NCI-H524 treated with DMSO at 0.1 percent for 48 hours (cell line): ENCODE results near the gene GPR32.
"Not testable (repeated sequence)": the region's sequence is repeated elsewhere in the genome, so short reads cannot be mapped to it uniquely, and the experiment has no call there.

Experiments used
- DNase-seq: peaks from one replicate; lab custom pipeline; 2025; lab: John Stamatoyannopoulos, UW

GPR32 gene

DNA sequence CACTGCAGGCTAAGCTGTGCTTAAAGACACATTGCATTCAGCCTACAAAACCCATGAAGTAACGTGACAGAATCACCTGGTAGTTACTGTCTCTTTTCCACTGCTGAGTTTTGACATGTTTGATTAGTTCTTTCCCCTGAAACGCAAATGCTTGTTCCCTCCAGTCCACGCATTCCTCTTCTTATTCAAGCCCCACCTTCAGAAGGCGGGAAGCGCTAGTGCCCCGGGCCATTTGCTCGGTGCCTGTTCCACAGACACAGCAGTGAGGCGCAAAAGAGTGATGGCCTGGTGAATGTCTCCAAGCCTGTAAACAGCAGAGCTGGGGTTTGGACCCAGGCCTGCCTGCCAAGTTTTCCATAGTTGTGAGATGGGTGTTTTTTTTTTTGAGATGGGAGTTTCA, 30.8 kb downstream of the GPR32 start:
- DNase-seq, result no peak

DNA sequence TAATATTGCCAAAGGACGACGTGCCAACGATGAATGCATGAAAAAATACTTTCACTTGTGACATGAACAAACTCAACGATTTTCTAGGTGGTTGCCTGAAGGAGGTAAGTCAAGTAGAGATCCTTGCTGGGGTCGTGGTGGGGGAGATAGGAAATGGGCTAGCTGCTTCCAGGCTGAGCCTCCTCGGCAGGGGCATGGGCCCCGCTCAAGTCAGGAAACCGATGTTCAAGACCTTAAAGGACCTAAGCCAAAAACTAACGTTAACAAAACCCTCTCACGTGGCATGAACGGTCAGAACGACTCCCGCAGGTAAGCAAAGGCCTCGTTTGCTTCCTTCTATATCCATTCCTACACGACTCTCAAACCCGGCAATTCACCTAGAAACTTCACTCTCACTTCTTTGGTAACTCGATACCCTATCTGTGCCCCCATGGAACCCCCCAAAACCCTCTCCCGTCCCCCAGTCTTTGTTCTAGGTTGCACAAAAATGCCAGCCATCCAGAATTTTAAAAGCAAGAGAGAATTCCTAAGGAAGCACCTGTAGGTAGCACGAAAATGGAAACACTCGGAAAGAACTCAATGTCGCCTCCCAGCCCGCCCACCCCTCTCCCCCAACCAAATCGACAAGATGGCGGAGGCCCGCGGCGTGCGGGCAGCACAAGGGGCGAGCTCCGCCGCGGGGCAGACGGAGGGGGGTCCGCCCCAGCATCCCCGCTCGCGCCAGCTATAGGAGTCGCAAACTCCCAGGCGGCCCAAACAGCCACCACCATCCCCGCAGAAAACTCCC, 33.6 kb downstream of the GPR32 start:
- no peak for DNase-seq

DNA sequence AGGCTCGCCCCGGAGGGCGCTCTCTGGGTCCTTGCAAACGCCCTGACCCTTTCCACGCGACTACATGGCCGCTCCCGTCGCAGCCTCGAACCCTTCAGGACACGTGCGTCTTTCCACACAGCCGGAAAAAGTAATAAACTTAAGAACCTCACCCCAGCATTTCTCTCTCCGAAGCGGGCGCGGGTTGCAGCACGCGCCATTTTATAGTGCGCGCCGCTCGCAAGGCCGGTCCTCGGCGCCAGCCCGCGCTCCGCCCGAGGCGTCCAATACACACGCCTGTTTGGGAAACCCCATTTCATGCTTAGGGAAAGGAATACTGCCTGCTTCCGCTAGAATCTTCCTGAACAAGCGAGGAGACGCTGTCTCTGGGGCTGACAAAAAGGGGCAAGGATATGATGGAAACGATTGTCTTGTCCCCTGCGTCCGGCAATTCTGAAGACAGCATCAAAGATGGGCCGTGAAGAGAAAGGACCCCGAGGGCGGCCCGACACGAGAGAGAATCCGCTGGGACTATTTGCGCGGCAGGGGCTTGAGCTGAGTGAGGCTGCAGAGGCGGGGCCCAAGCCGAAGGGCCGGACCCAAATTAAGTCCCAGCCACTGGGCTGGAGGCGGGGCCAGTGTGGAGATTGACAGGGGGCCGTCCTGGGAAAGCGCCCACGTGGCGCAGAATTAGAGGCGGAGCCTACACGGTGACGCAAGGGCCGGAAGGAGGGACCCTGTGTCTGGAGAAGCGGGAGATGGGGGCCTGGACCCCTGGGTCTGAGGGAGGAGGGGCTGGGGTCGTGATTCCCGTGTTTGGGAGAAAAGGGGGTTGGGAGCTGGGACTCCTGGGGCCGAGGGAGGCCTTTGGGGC, 34.4 kb downstream of the GPR32 start:
- DNase-seq, result peak; percentile 92

DNA sequence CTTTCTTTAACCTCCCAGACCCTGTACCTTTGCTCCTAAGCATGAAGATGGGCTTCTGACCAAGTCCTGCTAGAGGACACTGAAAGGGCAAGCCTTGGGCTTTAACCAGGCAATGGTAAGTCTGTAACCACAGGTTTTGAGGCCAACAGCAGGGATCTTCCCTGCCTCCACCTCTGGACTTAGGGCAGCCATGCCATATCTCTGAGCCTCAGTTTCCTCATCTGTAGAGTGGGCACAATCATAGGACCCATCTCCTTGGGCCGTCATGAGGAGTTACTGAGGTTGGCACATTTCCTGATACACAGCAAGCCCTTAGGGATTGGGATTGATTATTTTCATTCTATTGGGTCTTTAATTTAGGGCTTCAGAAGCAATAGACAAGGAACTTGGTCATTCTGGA, 38.6 kb downstream of the GPR32 start:
- no peak for DNase-seq

DNA sequence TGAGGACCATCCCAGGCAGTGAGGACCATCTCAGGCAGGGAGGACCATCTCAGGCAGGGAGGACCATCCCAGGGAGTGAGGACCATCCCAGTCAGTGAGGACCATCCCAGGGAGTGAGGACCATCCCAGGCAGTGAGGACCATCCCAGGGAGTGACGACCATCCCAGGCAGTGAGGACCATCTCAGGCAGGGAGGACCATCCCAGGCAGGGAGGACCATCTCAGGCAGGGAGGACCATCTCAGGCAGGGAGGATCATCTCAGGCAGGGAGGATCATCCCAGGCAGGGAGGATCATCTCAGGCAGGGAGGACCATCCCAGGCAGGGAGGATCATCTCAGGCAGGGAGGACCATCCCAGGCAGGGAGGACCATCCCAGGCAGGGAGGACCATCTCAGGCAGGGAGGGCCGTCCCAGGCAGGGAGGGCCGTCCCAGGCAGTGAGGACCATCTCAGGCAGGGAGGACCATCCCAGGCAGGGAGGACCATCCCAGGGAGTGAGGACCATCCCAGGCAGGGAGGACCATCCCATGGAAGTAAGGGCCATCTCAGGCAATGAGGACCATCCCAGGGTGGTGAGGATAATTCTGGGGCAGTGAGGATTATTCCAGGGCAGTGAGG, 41.5 kb downstream of the GPR32 start:
- DNase-seq, result not testable (repeated sequence)

DNA sequence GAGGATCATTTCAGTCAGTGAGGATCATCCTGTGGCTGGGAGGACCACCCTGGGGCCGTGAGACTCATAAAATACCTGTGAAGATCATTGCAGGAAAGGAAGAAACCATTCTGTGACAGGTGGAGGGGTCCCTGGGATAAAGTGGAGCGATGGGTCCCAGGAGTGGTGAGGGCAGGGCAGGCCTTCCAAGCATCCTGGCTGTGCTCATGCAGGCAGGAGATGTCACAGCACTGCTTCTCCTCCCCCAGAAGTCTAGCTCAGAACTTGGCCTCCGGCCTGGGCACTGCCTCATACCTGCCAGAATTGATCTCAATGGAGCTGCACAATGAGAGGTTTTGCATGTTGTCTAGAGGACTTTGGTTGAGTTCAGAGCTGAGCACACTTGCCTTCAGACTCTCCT, 42.2 kb downstream of the GPR32 start:
- no peak for DNase-seq

DNA sequence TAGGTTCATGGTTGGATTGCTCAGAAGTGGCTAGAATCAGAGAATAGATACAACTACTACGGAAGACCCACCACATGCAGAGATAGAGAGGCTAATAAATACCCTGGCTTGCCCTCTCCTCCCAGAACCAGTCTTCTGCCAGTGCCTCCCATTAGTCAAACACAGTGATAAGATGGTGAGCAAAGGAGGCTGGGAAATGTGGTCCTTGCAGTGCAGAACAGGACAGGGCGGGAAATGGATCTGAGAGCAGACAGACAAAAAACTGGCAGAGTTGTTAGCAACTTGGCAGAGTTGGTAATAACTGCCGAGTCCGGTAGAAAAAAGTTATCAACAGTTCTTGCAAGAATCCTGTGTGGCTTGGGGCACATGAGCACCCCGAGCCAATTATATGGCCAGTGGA, 44.6 kb downstream of the GPR32 start:
- DNase-seq, result no peak

DNA sequence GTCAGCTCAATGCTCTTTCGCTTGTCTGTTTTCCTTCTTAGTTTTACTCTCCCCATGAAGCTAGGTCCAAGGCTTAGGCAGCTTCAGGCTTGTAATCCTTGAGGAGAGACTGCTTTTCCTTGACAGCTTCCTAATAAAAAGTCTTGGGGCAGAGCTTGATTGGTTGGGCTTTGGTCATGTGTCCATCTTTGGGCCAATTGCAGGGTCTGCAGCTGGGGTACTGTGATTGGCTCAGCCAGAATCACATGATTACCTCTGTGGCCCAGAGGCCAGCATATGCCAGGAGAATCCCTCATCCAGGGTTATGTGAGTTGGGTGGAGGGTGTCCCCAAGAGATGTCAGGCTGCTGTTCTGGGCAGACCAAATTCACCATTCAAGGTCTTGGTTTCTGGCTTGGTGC, 45.2 kb downstream of the GPR32 start:
- DNase-seq, result no peak

DNA sequence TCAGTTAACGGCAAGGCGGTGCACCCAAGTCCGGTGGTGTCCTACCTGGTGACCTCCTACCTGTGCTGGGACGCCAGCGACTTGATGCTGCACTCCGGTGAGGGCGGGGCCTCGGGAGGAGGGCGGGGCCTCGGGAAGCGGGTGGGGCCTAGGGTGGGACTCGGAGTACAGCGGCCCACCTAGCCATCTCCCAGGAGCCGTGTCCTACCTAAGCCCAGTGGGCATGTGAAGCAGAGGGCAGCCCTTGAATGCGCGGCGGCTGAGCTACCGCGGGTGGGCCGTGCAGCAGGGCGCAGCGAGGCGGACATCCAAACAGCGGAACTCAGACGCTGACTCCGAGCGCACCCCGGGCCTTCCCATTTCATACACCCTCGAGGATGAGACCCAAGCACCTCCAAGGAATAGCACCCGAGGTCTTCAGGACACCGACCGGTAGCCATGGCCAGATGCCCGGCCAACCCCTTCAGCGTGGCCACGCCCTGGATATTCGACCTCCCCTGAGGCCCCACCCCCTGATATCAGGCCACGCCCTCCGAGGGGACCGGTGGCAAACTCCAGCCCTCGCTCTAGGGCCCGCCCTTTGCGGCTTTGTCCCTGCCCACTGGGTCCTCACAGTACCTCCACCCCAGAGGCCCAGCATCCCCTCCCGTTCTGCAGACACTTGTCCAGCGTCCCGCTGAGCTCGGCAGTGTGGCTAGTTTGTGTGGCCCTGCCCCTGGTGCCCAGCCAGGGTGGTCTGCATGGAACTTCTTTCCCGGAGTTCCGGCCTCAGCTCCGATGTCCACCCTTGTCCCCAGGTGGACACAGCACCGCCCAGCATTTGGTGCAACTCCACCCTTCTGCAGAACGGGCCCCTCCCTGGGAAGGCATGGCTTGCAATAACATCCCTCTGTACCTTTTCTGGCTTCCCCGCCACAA, 47.9 kb downstream of the GPR32 start:
- DNase-seq, result no peak

DNA sequence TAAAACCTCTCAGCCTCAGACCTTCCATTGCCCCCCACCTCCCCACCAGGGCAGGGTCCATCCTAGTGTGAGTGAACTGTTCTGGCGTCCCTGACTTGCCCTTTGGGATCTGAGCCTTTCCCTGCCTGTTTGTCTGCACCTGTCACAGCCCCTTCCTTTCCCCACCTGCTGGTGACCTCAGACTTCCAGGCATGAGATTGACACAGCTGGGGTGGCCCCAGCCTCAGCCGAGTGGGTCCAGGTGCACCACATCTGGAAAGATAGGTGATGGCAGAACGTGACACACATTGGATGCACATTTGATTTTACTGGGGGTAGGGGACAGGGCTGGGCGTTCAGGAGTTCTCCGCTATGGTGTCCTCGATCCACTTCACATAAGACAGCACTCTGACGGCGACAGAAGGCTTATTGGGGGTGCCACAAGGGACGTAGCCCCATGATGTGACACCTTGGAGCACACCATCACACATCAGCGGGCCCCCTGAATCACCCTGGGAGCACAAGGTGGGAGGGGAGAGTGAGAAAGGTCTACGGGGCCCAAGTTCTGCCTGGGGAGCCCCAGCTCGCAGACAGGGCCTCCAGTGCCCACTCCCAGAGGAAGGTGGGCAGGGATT, 48.7 kb downstream of the GPR32 start:
- no peak for DNase-seq

DNA sequence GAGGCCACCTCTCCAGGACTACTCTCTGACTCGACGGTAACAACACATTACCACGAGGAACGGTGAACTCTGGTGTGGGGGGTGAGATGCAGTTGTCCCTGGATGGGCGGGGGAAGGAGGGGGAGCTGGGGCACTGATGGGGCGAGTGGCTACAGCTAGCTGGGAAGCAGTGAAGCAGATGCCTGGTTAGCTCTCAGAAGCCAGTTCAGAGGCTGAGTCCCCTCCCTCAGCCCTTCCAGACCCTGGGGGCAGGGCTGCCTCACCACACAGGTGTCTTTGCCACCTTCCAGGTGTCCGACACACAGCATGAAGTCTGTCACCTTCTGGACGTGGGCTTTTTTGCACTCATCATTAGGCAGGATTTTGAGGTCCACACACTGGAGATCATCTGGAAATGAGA, 49.4 kb downstream of the GPR32 start:
- no peak for DNase-seq

DNA sequence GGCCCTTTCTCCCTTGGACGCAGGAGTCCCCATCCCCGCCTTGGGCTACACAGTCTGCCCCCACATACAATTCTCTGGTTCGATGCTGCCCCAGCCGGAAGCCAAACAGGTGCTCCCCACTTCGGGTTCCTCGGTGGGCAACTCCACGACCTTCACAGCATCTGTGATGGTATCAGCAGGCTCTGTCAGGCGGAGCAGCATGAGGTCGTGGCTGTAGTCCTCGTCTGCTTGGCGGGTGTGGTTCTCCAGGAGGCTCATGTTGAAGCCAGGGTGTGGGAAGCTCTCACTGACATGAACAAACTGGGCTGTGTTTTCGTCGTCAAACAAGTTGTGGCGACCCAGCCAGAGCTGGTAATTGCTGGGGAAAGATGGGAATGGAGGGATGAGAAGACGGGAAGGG, 49.8 kb downstream of the GPR32 start:
- no peak for DNase-seq

DNA sequence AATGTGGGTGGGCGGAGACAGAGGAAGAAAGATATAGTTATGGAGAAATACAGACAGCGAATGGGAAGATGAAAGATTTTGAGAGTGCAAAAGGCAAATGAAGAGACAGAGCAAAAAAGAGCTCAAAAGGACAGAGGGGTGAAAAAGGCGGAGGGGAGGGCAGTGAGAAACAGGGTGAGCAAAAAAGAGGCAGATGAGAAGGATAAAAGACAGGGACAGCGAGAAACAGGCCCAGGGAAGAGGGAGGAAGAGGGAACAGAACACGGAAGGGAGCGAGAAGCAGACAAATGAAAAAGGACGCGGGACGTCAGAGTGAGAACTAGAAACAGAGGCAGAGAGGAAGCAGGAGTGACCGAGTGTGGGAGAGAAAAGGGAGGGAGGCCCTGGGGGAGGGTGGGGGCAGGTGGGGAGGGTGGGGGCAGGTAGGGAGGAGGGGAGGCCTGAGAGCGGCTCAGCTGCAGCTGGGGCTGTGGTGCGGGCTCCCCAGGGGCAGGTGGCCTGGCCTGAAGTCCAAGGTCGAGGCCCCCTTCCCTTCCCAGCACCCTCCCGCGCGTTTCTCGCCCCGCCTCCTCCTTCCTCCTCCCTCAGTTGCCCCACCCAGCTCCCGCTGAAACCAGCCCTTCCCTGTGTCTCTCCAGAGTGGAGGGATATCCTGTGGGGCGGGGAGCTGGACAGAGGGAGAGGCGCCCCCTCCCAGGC, 50.4 kb downstream of the GPR32 start:
- no peak for DNase-seq

DNA sequence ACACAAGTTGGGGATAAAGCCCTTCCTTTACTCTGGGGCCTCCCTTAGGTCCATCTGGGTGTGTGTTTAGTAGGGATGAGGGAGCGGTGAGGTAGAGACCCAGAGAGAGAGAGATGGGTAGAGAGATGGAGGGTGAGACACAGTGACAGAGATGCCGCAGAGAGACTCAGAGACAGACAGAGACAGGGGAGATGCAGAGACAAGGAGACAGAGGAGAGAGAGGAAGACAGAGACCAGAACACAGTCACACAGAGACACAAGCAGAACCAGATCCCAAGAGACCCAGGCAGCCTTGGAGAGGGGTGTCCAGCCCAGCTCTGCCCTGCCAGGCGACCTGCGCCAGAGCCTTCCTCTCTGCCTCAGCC, 51.0 kb downstream of the GPR32 start:
- no peak for DNase-seq
